Cardiac fibroblast (primary cell): ENCODE results near the gene CXCL9.
"Not testable (repeated sequence)": the region's sequence is repeated elsewhere in the genome, so short reads cannot be mapped to it uniquely, and the experiment has no call there.

Experiments used
- DNase-seq, 2 donors: peaks; one replicate each; pipeline versions ENCODE4 v3.0.0 to v3.0.0-alpha.2; 2010; ENCODE audit warnings: low read depth in 2 of 2
- H3K4me3 ChIP-seq, 2 donors: replicated peaks in 1 of 2; 1 replicate in 1 of 2; 2 replicates in 1 of 2; pipeline ENCODE4 v1.5.1; 2011; ENCODE audit warnings: low read depth in 2 of 2, low read length in 2 of 2, mild to moderate bottlenecking in 2 of 2, moderate library complexity in 1 of 2
- TF ChIP-seq, protein P1 (sequence below): IDR thresholded peaks from one replicate; pipeline ENCODE4 v1.5.1; 2011; ENCODE audit warnings: low read depth, mild to moderate bottlenecking, low read length, inconsistent platforms

Gene CXCL9

DNA sequence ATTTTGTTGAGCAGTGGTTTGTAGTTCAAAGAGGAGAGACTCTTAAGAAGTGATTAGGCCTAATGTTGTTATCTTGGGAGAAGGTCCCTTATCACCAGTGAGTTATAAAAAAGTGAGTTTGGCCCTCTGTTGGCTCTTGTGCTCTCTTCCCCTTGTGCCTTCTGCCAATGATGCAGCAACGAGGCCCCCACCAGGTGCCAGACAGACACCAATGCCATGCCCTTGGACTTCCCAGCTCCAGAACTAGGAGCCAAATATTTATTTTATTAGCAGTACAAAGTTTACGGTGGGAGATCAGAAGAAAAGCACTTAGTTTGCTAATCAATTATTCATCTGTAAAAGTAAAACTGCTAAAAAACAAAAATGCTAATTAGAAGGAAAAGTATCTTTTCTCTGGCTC lies 43.8 kb downstream of the CXCL9 start:
- no peak for DNase-seq
- no peak overlapping the region for H3K4me3 ChIP-seq
- TF ChIP-seq, protein P1, sequence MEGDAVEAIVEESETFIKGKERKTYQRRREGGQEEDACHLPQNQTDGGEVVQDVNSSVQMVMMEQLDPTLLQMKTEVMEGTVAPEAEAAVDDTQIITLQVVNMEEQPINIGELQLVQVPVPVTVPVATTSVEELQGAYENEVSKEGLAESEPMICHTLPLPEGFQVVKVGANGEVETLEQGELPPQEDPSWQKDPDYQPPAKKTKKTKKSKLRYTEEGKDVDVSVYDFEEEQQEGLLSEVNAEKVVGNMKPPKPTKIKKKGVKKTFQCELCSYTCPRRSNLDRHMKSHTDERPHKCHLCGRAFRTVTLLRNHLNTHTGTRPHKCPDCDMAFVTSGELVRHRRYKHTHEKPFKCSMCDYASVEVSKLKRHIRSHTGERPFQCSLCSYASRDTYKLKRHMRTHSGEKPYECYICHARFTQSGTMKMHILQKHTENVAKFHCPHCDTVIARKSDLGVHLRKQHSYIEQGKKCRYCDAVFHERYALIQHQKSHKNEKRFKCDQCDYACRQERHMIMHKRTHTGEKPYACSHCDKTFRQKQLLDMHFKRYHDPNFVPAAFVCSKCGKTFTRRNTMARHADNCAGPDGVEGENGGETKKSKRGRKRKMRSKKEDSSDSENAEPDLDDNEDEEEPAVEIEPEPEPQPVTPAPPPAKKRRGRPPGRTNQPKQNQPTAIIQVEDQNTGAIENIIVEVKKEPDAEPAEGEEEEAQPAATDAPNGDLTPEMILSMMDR, result no peak

DNA sequence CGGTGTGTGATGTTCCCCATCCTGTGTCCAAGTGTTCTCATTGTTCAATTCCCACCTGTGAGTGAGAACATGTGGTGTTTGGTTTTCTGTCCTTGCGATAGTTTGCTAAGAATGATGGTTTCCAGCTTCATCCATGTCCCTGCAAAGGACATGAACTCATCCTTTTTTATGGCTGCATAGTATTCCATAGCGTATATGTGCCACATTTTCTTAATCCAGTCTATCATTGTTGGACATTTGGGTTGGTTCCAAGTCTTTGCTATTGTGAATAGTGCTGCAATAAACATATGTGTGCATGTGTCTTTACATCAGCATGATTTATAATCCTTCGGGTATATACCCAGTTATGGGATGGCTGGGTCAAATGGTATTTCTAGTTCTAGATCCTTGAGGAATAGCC lies 45.2 kb downstream of the CXCL9 start:
- not testable (repeated sequence) for H3K4me3 ChIP-seq, DNase-seq

DNA sequence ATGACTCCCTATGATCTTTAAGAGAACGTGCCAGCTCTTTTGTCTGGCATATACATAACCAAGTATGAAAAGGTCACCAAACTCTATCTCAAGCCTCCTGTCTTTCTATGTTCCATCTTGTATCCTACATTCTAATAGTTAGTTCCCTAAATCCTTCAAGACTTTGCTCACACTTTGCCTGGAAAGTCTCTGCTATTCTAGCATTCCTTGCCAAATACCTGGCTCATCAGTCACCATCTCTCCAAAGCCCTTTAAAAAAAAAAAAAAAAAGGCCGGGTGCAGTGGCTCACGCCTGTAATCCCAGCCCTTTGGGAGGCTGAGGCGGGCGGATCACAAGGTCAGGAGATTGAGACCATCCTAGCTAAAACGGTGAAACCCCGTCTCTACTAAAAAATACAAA lies 48.8 kb downstream of the CXCL9 start:
- H3K4me3 ChIP-seq, result not testable (repeated sequence)

DNA sequence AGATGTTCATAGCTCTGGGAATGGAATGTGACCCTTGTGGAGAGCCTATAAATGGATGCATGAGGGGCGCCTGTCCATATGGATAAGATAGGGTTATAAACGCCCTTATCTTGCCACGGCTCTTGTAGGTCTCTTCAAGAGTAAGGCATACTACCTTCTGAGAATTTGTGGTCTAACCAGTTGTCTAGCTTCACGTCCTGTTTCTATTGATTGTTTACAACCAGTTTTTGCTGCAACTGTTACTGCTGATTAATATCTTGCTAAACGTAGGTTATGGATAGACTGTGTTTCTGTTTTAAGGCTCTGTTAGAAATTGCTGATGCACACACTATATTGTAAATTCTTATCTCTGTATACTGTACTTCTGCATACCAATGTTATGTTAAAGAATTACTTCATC lies 52.5 kb downstream of the CXCL9 start:
- not testable (repeated sequence) for DNase-seq, H3K4me3 ChIP-seq

More for the DNA sequence above, 48.8 kb downstream of the CXCL9 start:
- peak in 1 of 2 donors; percentile 18 for DNase-seq

DNA sequence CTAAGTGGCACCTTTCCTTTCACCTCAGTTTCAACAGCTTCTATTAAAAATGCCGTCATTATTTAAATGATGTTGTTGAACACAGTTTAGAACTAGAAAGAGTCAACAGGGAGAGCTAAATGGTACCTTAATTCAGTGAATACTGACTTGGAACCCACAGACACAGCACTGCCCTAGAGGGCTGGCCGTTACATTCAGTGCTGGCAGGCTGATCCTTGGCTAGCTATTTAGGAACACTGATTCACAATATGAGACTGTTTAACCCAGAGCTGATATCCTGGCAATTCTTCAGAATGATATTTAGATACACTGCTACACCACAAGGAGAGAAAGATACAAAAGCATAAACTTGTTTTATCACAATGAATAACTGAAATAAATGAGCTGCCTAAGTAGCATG lies 53.8 kb downstream of the CXCL9 start:
- no peak for DNase-seq
- H3K4me3 ChIP-seq, result no peak overlapping the region
- TF ChIP-seq, protein P1, result no peak
